ENCODE results near the gene ALPL.
"Not testable (repeated sequence)": the region's sequence is repeated elsewhere in the genome, so short reads cannot be mapped to it uniquely, and the experiment has no call there.

ALPL gene

GRCh38 chr1:21507511-21508270 is 1.5 kb upstream of the ALPL start:
- no peak for DNase-seq (ENCODE audit: low spot score)

- peak; percentile 39 for DNase-seq (ENCODE audit: low spot score)
Observed at GRCh38 chr1:21508580-21509350, 458 bp upstream of the ALPL start.

- DNase-seq (ENCODE audit: low spot score): no peak
Observed at GRCh38 chr1:21510113-21510493, 880 bp downstream of the ALPL start.

- no peak for DNase-seq (ENCODE audit: low spot score)
Observed at GRCh38 chr1:21510885-21511578, 1.8 kb downstream of the ALPL start.

GRCh38 chr1:21511579-21512522 is 2.6 kb downstream of the ALPL start:
- DNase-seq (ENCODE audit: low spot score): peak; percentile 31

- DNase-seq (ENCODE audit: low spot score): no peak
Observed at GRCh38 chr1:21514245-21514644, 5.0 kb downstream of the ALPL start.

GRCh38 chr1:21517161-21517589 is 8.0 kb downstream of the ALPL start:
- DNase-seq (ENCODE audit: low spot score): no peak

- no peak for DNase-seq (ENCODE audit: low spot score)
Observed at GRCh38 chr1:21517660-21518480, 8.6 kb downstream of the ALPL start.

GRCh38 chr1:21518774-21519455 is 9.7 kb downstream of the ALPL start:
- no peak for DNase-seq (ENCODE audit: low spot score)

GRCh38 chr1:21519486-21520070 is 10.4 kb downstream of the ALPL start:
- not testable (repeated sequence) for DNase-seq (ENCODE audit: low spot score)

GRCh38 chr1:21520899-21521716 is 11.9 kb downstream of the ALPL start:
- DNase-seq (ENCODE audit: low spot score): no peak

- no peak for DNase-seq (ENCODE audit: low spot score)
Observed at GRCh38 chr1:21521717-21522060, 12.5 kb downstream of the ALPL start.

- no peak for DNase-seq (ENCODE audit: low spot score)
Observed at GRCh38 chr1:21522525-21523038, 13.4 kb downstream of the ALPL start.

GRCh38 chr1:21523297-21523813 is 14.1 kb downstream of the ALPL start:
- no peak for DNase-seq (ENCODE audit: low spot score)

- DNase-seq (ENCODE audit: low spot score): no peak
Observed at GRCh38 chr1:21524220-21524619, 15.0 kb downstream of the ALPL start.

- DNase-seq (ENCODE audit: low spot score): peak; percentile 67
Observed at GRCh38 chr1:21524686-21525339, 15.6 kb downstream of the ALPL start.

GRCh38 chr1:21525340-21525717 is 16.1 kb downstream of the ALPL start:
- no peak for DNase-seq (ENCODE audit: low spot score)

- DNase-seq (ENCODE audit: low spot score): no peak
Observed at GRCh38 chr1:21526441-21526840, 17.2 kb downstream of the ALPL start.
